ENCODE results near the gene ZNF91.
"Not testable (repeated sequence)": the region's sequence is repeated elsewhere in the genome, so short reads cannot be mapped to it uniquely, and the experiment has no call there.

Gene ZNF91

DNA sequence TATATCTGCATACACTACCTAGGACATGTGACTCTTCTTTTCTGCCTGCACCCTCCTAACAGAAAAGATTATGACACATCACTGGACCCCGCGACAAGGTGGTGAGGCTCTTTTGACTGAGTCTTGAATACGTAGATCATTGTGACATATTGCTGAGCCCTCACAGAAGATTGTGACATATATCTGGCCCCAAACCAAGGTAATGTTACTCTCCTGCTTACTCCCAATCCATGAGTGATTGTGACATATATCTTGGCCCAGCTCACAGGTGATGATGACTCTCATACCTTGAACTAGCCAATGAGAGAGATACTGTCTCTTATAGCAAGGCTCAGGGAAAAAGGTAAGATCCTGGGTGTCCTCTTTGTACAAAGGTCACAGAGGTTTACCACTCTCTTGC is 75.7 kb downstream of the ZNF91 start:
- not testable (repeated sequence) for H3K27ac ChIP-seq (ENCODE audit: low read depth, low read length); H3K36me3 ChIP-seq (ENCODE audit: control insufficient read depth, insufficient read depth, low read length); H3K9ac ChIP-seq (ENCODE audit: low read depth, low read length); H3K4me1 ChIP-seq (ENCODE audit: control insufficient read depth, insufficient read depth, low read length); H3K27me3 ChIP-seq (ENCODE audit: control insufficient read depth, insufficient read depth, low read length); H3K4me3 ChIP-seq (ENCODE audit: low read depth, low read length)
- H3K9me3 ChIP-seq (ENCODE audit: control insufficient read depth, insufficient read depth, low read length): peaks cover 18% of the 10 kb centered on the region

DNA sequence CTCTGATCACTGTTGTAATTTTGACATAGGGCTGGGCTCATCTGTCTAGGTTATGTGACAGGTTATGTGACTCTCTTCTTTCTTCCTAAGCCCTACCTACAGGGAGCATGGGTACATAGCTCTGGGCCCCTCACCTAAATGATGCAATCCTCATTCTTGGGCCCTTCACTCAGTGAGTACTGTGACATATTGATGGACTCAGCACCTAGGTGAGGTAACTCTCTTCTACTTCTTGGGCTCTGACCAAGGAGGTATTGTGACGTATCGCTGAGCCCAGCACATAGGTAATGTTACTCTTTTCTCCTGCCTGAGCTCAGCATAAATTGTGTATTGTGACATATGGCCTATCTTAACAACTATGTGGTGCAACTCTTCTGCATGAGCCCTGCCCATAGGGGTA is 76.3 kb downstream of the ZNF91 start:
- not testable (repeated sequence) for H3K27me3 ChIP-seq (ENCODE audit: control insufficient read depth, insufficient read depth, low read length); H3K4me3 ChIP-seq (ENCODE audit: low read depth, low read length); H3K27ac ChIP-seq (ENCODE audit: low read depth, low read length); H3K4me1 ChIP-seq (ENCODE audit: control insufficient read depth, insufficient read depth, low read length); H3K36me3 ChIP-seq (ENCODE audit: control insufficient read depth, insufficient read depth, low read length); H3K9ac ChIP-seq (ENCODE audit: low read depth, low read length)
- peaks cover 24% of the 10 kb centered on the region for H3K9me3 ChIP-seq (ENCODE audit: control insufficient read depth, insufficient read depth, low read length)

DNA sequence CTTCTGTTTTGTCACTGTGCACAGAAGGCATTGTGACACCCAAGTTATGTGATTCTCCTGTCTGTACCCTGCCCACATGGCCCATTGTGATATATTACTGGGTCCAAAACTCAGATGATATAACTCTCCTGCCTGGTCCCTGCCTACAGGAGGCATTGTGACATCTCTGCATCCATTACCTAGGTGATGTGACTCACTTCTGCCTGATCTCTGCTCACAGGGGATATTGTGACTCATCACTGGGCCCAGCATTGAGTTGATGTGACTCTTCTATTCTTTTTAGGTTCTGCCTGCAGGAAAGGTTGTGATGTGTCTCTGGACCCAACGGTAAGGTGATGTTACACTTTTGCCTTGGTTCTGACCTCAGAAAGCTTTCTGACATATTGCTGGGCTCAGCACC is 77.1 kb downstream of the ZNF91 start:
- no peaks in the 10 kb centered on the region for H3K4me1 ChIP-seq (ENCODE audit: control insufficient read depth, insufficient read depth, low read length)

DNA sequence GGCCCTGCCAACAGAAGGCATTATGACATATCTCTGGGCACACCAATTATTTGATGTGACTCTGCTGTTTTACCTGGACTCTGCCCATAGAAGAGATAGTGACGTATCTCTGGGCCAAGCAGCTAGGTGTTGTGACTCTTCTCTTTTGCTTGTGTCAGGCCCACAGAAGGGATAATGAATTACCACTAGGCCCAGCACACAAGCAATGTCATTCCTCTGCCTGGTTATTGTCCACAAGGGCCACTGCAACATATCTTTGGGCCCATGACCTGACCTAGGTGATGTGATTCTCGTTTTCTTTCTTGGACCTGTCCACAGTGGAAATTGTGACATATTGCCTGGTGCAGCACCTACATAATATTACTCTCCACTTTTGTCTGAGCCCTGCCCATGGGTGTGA is 80.0 kb downstream of the ZNF91 start:
- Histone ChIP-seq H3K27ac (ENCODE audit: low read depth, low read length) (no peak overlapping the region), H3K9me3 (ENCODE audit: control insufficient read depth, insufficient read depth, low read length) (peaks cover 42% of the 10 kb centered on the region), H3K9ac (ENCODE audit: low read depth, low read length) (no peak overlapping the region), H3K4me3 (ENCODE audit: low read depth, low read length) (no peak overlapping the region), H3K36me3 (ENCODE audit: control insufficient read depth, insufficient read depth, low read length) (no peaks in the 10 kb centered on the region), H3K27me3 (ENCODE audit: control insufficient read depth, insufficient read depth, low read length) (no peaks in the 10 kb centered on the region), H3K4me1 (ENCODE audit: control insufficient read depth, insufficient read depth, low read length) (no peaks in the 10 kb centered on the region)

More for the DNA sequence above, 77.1 kb downstream of the ZNF91 start:
- Histone ChIP-seq H3K36me3 (ENCODE audit: control insufficient read depth, insufficient read depth, low read length) (no peaks in the 10 kb centered on the region), H3K9ac (ENCODE audit: low read depth, low read length) (no peak overlapping the region), H3K27me3 (ENCODE audit: control insufficient read depth, insufficient read depth, low read length) (no peaks in the 10 kb centered on the region), H3K4me3 (ENCODE audit: low read depth, low read length) (no peak overlapping the region), H3K27ac (ENCODE audit: low read depth, low read length) (no peak overlapping the region), H3K9me3 (ENCODE audit: control insufficient read depth, insufficient read depth, low read length) (peaks cover 27% of the 10 kb centered on the region)

DNA sequence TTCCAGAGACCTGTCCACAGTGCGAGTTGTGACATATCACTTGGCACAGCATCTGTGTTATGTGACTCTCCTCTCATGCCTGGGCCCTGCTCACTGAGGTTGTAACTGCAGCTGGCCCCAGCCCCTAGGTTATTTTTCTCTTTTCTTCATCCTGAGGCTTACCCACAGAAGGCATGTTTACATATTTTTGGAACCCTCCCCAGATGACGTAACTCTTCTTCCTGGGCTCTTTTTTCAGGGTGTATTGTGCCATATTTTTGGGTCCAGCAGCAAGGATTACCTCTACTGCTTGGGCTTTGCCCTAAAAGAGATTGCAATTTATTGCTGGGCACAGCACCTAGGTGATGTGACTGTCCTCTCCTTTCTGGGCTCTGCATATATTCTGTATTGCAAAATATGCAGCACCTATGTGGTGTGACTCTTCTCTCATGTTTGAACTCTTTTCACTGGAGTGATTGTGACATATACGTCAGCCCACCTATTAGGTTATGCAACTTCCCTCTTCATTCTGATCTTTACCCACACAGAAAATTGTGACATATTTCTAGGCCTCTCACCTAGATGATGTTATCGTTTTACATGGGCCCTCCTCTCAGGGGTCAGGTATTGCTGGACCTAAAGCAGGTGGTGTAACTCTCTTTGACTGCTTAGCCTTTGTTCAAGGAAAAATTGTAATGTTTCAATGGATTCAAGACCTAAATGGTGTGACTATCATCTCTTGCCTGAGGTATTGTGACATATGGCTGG is 80.6 kb downstream of the ZNF91 start:
- no peak overlapping the region for H3K4me3 ChIP-seq (ENCODE audit: low read depth, low read length)
- H3K27ac ChIP-seq (ENCODE audit: low read depth, low read length): no peak overlapping the region
- no peak overlapping the region for H3K9ac ChIP-seq (ENCODE audit: low read depth, low read length)
- no peaks in the 10 kb centered on the region for H3K36me3 ChIP-seq (ENCODE audit: control insufficient read depth, insufficient read depth, low read length)
- H3K9me3 ChIP-seq (ENCODE audit: control insufficient read depth, insufficient read depth, low read length): peaks cover 45% of the 10 kb centered on the region
- H3K4me1 ChIP-seq (ENCODE audit: control insufficient read depth, insufficient read depth, low read length): no peaks in the 10 kb centered on the region
- H3K27me3 ChIP-seq (ENCODE audit: control insufficient read depth, insufficient read depth, low read length): no peaks in the 10 kb centered on the region

DNA sequence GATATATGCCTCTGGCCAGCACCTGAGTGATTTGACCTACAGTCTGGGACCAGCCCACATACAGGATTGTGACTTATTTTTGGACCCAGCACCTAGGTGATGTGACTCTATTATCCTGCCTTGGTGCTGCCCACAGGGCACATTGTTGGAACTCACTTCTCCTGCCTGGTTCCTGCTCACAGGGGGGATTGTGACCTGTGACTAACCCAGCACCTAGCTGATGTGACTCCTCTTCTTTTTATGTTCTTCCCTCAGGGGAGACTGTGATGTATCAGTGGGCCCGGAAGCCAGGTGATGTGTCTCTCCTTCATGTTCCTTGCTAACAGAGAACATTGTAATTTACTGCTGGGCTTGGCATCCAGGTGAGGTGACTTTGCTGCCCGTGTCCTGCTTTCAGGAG is 82.1 kb downstream of the ZNF91 start:
- H3K27ac ChIP-seq (ENCODE audit: low read depth, low read length): no peak overlapping the region
- peaks cover 49% of the 10 kb centered on the region for H3K9me3 ChIP-seq (ENCODE audit: control insufficient read depth, insufficient read depth, low read length)

DNA sequence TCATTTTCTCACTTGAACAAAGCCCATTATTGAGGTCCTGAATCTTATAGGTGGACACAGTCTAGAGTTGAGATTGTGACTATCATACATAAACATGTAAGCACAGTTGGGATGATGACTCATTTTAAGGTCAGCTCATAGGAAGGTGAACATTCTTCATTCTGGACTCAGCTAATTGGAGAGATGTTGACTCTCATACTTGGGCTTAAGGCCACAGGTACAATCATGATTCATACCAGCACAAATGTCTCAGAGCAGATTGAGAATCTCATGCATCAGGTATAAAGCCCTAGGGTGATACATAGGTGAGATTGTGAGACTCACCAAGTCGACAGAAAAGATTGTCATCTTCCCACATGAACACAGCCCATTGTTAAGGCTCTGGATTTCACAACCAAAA is 82.8 kb downstream of the ZNF91 start:
- no peak overlapping the region for H3K9ac ChIP-seq (ENCODE audit: low read depth, low read length)
- H3K4me3 ChIP-seq (ENCODE audit: low read depth, low read length): no peak overlapping the region
- no peak overlapping the region for H3K27ac ChIP-seq (ENCODE audit: low read depth, low read length)
- no peaks in the 10 kb centered on the region for H3K4me1 ChIP-seq (ENCODE audit: control insufficient read depth, insufficient read depth, low read length)
- no peaks in the 10 kb centered on the region for H3K36me3 ChIP-seq (ENCODE audit: control insufficient read depth, insufficient read depth, low read length)
- no peaks in the 10 kb centered on the region for H3K27me3 ChIP-seq (ENCODE audit: control insufficient read depth, insufficient read depth, low read length)
- H3K9me3 ChIP-seq (ENCODE audit: control insufficient read depth, insufficient read depth, low read length): peaks cover 51% of the 10 kb centered on the region

More for the DNA sequence above, 82.1 kb downstream of the ZNF91 start:
- Histone ChIP-seq H3K36me3 (ENCODE audit: control insufficient read depth, insufficient read depth, low read length) (no peaks in the 10 kb centered on the region), H3K9ac (ENCODE audit: low read depth, low read length) (no peak overlapping the region), H3K27me3 (ENCODE audit: control insufficient read depth, insufficient read depth, low read length) (no peaks in the 10 kb centered on the region), H3K4me3 (ENCODE audit: low read depth, low read length) (no peak overlapping the region), H3K4me1 (ENCODE audit: control insufficient read depth, insufficient read depth, low read length) (no peaks in the 10 kb centered on the region)

DNA sequence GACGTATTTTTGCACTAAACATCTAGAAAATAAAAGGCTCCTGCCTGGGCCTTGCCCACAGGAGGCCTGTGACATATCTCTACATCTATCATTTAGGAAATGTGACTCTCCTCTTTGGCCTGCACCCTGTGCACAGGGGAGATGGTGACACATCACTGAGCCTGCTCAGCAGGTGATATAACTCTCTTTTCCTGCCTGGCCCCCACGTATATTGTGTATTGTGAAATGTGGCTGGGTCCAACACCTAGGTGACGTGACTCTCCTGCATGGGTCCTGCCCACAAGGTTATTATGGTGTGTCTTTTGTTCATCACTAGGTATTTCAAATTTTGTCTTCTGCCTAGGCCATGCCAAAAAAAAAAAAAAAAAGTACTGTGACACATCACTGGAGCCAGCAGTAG is 83.7 kb downstream of the ZNF91 start:
- Histone ChIP-seq H3K4me3 (ENCODE audit: low read depth, low read length) (no peak overlapping the region), H3K4me1 (ENCODE audit: control insufficient read depth, insufficient read depth, low read length) (no peaks in the 10 kb centered on the region), H3K36me3 (ENCODE audit: control insufficient read depth, insufficient read depth, low read length) (no peaks in the 10 kb centered on the region), H3K9ac (ENCODE audit: low read depth, low read length) (no peak overlapping the region), H3K27me3 (ENCODE audit: control insufficient read depth, insufficient read depth, low read length) (no peaks in the 10 kb centered on the region), H3K9me3 (ENCODE audit: control insufficient read depth, insufficient read depth, low read length) (peaks cover 57% of the 10 kb centered on the region), H3K27ac (ENCODE audit: low read depth, low read length) (no peak overlapping the region)

DNA sequence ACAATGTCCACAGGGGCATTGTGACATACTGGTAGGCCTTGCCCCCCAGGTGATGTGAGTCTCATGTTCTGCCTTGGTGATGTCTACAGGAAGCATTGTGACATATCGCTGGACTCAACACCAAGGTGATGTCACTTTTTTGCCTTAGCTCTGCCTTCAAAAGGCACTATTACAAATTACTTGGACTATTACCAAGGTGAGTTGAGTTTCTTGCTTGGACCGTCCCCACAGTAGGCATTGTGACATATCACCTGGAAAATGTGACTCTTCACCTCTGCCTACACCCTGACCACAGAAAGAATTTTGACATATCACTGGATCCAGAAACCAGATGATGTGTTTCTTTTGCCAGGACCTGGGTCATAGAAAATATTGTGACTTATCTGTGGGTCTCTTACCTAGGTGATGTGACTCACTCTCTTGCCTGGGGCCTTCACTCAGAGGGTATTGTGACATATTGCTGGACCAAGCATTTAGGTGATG is 84.5 kb downstream of the ZNF91 start:
- Histone ChIP-seq H3K9ac (ENCODE audit: low read depth, low read length) (no peak overlapping the region), H3K4me3 (ENCODE audit: low read depth, low read length) (no peak overlapping the region), H3K4me1 (ENCODE audit: control insufficient read depth, insufficient read depth, low read length) (no peaks in the 10 kb centered on the region), H3K27ac (ENCODE audit: low read depth, low read length) (no peak overlapping the region), H3K36me3 (ENCODE audit: control insufficient read depth, insufficient read depth, low read length) (no peaks in the 10 kb centered on the region), H3K27me3 (ENCODE audit: control insufficient read depth, insufficient read depth, low read length) (no peaks in the 10 kb centered on the region), H3K9me3 (ENCODE audit: control insufficient read depth, insufficient read depth, low read length) (peaks cover 57% of the 10 kb centered on the region)

DNA sequence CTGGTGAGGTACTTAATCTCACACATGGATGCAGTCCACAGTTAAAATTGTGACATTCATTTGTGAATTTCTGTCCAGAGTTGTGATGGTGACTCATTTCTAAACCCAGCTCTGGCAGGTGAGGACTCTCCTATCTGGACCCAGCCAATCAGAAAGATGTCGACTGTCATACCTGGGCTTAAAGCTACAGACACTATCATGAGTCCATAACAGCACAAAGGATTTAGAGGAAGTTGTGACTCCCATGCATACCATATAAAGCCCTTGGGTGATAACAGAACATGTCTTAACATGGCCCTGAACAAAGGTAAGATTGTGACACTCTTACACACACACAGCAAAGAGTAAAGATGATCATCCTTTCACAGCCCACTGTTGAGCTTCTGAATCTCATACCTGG is 85.3 kb downstream of the ZNF91 start:
- Histone ChIP-seq H3K36me3 (ENCODE audit: control insufficient read depth, insufficient read depth, low read length) (no peaks in the 10 kb centered on the region), H3K27me3 (ENCODE audit: control insufficient read depth, insufficient read depth, low read length) (no peaks in the 10 kb centered on the region), H3K9ac (ENCODE audit: low read depth, low read length) (no peak overlapping the region), H3K4me1 (ENCODE audit: control insufficient read depth, insufficient read depth, low read length) (no peaks in the 10 kb centered on the region), H3K27ac (ENCODE audit: low read depth, low read length) (no peak overlapping the region), H3K9me3 (ENCODE audit: control insufficient read depth, insufficient read depth, low read length) (peaks cover 59% of the 10 kb centered on the region), H3K4me3 (ENCODE audit: low read depth, low read length) (no peak overlapping the region)

DNA sequence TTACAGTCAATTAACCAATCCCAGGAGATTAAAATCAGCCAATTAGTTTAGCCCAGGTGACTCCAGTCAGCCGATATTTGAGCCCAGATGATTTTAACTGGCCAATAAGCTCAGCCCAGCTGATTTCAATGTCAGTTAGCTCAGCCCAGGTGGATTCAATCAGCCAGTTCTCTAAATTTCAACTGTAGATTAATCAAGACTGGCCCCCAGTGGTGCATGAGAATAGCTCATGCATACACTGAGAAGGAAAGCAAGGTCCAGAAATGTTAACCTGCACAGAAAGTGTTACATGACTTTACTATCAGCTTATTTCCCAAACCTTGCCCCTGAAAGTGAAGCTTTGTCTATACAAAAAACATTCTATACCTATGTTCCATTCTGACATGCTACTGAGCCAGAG is 89.7 kb downstream of the ZNF91 start:
- no peaks in the 10 kb centered on the region for H3K27me3 ChIP-seq (ENCODE audit: control insufficient read depth, insufficient read depth, low read length)
- H3K4me1 ChIP-seq (ENCODE audit: control insufficient read depth, insufficient read depth, low read length): no peaks in the 10 kb centered on the region
- H3K9me3 ChIP-seq (ENCODE audit: control insufficient read depth, insufficient read depth, low read length): peaks cover 57% of the 10 kb centered on the region
- no peak overlapping the region for H3K27ac ChIP-seq (ENCODE audit: low read depth, low read length)
- no peaks in the 10 kb centered on the region for H3K36me3 ChIP-seq (ENCODE audit: control insufficient read depth, insufficient read depth, low read length)
- no peak overlapping the region for H3K4me3 ChIP-seq (ENCODE audit: low read depth, low read length)
- H3K9ac ChIP-seq (ENCODE audit: low read depth, low read length): no peak overlapping the region

Measured in HUES48 (cell line).